Activated CD8-positive, alpha-beta memory T cell treated with anti-CD3 and anti-CD28 coated beads for 36 hours (primary cell): ENCODE results near the gene DLL1. TPM values are rescaled to one million over a fixed set of nuclear protein-coding genes. Genes with fewer than 3 reads are reported as not detected.

Experiments
- CTCF ChIA-PET: fragments of 350-600 bp; sonication (Branson Sonifier 250); formaldehyde crosslinking; loops from one replicate; lab custom pipeline; 2021; ENCODE audit warnings: antibody characterized with exemption; lab: Charles Lee
- POLR2A ChIA-PET: fragments of 350-600 bp; sonication (Branson Sonifier 250); formaldehyde crosslinking; loops from one replicate; lab custom pipeline; 2021; ENCODE audit warnings: antibody characterized with exemption; lab: Charles Lee
- total RNA-seq, 2 experiments: library from RNA; stranded (reverse); gene quantifications; one replicate each; pipeline ENCODE4 v1.2.3, GENCODE V29; 2021

DLL1 gene
- total RNA-seq, 2 experiments from 2014 or later: 0.25 to 0.36 TPM

DNA sequence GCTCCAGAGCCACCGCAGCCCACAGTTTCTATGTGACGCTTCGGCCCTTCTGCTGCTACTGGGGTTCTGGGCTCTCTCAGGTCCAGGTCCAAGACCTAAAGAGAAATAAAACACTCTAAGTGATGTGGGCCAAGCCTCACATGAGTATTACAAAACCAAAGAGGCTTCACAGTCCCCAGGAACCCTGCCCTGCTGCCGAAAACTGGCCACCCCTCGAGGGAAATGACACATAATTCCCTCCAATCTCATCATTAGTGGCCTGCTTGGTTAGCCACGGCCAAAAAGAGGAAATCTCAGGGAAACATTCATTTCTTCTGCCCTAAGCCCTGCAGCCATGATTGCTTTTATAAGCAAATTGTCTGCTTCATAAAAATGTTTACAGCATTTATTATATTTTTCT, 32.5 kb downstream of the DLL1 start:
- ChIA-PET POLR2A (no interaction called here), CTCF (no interaction called here)

DNA sequence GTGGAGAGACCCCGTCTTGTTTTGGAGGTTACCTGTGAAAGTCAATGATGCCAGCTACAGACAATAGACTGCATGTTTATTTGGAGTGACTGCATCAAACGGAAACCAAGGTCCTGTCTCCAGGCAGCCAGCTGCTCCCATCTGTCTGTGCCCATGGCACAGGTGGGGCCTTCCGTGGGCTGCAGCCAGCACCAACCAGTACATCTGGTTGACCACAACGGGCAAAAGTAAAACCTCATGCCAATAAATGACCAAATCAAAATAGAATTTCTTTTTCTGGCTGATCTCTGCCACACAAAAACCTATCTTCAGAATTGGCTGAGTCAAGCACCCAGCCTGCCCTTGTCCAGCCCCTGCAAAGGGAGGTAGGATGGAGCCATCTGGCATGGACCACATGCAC, 33.5 kb downstream of the DLL1 start:
- CTCF ChIA-PET: no interaction called here
- POLR2A ChIA-PET: no interaction called here

DNA sequence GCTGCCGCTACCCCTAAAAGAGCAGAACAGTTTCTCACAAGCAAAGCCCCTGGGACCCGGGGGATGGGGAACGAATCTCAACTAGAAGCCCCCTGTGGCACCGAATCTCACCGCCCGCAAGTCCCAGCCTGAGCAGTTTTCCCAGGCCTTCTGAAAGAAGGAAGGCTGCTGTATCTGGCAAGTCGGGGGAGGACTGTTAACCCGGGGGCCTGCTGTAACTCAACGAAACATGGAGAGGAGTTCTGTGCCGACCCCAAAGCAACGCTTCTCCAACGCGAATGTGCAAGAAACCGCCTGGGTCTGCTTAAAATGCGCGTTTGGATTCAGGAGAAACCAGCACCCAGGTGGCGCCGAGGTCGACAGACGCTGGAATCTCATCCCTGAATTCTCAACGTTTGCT, 34.2 kb downstream of the DLL1 start:
- ChIA-PET POLR2A (no interaction called here), CTCF (no interaction called here)

DNA sequence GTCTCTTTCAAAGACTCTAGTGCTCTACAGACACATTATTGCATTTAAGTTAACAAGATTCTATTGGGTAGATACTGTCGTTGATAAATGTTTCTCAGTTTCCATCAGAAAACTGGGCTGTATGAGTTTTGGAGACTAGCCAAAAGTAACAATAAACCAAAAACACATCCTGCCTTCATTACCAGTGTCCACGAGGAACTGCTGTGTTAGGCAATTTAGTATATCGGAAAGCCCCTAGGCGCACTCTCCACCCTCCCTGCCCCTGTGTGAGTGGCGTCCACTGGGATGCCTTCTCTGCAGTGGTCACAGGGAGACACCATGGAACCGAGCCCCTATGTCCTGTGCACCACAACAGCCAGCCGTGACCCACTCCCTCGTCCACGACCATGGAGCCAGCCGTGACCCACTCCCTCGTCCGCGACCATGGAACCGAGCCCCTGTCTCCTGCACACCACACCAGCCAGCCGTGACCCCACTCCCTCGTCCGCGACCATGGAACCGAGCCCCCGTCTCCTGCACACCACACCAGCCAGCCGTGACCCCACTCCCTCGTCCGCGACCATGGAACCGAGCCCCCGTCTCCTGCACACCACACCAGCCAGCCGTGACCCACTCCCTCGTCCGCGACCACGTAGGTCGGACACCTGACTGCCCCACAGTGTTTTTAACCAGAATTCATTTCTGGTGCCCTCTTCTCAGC, 35.3 kb downstream of the DLL1 start:
- ChIA-PET CTCF (no interaction called here), POLR2A (no interaction called here)

DNA sequence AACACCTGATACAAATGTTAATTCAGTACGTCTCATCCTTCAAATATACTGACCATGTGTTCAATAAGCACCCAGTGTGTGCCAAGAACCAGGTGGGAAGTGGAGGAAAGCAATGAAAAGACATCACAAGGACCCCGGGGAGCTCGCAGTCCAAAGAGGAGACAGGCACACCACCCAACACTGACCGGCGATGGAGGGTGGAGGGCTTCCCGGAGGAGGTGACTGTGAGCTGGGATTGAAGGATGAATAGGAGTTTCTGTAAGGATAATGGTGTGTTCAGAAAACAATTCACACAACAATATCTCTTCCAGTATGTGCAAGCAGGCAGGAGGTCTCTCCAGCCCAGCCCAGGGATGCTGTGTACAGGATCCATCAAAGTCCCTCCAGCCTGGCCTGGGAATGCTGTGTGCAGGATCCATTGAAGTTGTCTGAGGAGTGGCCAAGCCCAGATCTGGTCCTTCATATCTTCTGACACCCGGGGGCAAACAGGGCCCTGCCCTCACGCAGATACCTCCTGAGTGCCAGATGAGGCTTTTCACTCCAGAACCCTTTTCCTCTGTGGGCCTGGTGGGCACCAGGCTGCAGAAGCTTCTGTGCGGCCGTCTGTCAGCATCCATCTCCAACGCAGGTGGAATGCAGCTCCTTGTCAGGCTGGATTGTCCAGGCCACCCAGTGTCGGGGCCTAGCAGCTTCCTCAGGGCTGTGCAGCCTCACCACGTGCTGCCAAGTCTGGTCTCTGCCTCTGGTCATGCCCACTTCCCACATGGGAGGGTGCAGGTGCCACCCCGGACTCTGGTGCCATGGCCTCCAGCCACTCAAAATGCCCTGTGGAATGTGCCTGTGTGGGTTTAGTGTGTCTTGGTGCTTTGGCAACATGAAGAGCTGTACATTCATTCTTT, 36.3 kb downstream of the DLL1 start:
- CTCF ChIA-PET: no interaction called here
- POLR2A ChIA-PET: no interaction called here

DNA sequence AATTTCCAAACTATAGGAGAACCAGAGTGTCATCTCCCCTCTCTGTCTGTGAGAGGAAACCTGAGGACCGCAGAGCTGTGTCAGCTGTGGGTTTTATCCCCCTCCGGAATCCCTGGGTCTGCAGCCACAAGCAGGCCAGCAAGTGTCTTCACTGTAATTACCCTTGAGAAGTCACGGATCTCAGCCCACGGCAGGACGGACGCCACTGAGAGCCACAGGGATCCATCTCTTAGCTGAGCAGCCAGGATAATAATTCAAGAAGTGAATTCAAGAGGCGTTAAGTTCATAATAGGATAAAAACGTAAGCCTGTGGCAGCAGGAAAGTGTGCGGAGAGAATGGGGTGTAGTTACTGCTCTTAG, 37.0 kb downstream of the DLL1 start:
- POLR2A ChIA-PET: no interaction called here
- CTCF ChIA-PET: no interaction called here

DNA sequence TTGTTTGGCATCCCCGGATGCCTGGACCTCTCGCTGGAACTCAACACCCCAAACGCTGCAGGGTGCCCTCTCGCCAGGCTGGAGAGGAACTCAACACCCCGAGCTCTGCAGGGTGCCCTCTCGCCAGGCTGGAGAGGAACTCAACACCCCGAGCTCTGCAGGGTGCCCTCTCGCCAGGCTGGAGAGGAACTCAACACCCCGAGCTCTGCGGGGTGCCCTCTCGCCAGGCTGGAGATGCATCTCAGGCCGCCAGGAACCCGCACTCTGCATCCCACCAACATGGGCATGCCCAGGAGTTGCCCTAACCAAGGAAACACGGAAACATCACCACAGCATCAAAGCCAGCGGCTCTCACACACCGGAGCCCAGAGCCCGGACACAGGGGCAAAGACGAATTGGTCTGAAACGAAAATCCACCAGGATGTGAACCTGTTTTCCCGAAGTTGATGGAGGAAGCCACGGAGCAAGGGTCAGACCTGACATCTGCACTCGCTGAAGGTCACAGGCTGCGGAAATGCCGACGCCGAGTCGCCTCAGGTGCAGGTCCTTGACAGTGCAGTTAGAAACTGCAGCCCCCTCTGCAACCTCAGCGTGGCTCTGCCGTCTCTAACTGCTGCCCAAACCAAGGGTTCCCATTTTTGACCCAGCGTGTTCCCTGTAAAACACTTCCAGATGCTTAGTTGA, 37.5 kb downstream of the DLL1 start:
- POLR2A ChIA-PET: no interaction called here
- CTCF ChIA-PET: no interaction called here

DNA sequence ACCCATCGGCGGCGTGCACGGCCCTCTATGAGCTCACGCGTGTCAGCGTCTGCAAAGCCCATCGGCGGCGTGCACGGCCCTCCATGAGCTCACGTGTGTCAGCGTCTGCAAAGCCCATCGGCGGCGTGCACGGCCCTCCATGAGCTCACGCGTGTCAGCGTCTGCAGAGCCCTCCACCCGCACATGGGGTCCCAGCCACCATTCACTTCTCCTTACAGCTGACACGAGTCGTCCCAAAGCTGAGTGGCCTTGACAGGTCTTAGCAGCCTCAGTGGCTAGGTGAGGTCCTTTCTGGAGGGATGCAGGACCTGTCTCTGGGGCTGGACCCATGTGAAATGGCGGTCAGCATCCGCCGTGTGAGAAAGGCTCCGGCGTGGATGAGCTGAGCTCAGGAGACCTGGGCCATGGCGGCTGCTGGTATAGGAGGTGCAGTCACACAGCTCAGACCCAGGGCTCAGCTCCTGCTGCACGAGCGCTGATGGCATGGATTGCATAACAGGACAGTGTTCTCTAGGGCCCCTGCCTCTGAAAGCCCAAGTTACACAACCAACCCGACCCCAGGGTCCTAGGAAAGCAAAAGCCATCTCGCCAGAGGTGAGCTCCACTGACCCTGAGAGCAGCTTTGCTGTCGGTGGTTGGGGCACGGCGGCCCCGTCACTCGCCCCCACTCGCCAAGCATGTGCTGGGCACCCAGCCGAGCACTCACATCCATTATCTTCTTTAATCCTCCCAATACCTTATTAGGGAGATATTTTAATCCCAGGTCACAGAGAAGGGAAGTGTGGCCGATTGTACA, 38.9 kb downstream of the DLL1 start:
- ChIA-PET CTCF (interaction anchor here (0.7 to 1.3 kb wide), 2 partner anchors 11 to 19 kb away, joined by 3 read pairs; no protein-coding TSS in a partner anchor), POLR2A (no interaction called here)

DNA sequence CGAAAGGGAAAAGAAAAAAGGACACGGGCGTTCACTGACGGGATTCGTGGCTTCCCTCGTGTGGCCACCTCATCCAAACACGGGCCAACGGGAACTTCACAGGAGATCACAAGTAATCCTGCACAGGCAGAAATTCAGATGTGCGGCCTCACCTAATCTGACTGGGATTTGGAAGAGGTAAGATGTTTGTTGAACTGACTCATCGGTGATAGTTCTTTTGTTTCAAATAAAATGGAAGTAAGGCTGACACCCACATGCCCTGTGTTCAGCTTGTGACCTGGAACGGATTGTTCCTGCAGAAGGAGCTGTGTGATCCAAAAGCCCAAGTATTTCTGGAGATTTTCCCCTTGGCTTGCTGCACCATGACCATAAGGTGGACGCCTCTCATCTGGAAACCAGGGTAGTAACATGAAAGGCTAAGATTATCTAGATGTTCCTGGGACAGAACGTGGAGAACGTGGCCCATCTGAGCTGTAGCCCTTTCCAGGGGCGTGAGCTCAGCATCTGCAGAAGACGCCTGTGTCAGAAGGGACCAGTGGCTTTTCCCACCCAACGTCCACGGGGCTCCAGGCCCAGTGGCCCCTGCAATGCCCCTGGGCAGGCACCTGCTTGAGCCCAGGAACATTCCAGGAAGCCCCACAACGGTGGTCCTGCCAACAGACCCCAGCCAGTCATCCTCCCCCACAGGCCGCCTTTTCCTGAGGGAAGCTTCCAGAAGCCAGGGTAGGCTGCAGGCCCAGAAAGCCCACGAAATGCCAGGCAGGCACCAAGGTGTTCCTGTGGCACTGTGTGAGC, 39.7 kb downstream of the DLL1 start:
- POLR2A ChIA-PET: no interaction called here
- CTCF ChIA-PET: interaction anchor here (0.7 to 1.3 kb wide), 3 partner anchors 8 to 20 kb away, joined by 3 read pairs; no protein-coding TSS in a partner anchor

DNA sequence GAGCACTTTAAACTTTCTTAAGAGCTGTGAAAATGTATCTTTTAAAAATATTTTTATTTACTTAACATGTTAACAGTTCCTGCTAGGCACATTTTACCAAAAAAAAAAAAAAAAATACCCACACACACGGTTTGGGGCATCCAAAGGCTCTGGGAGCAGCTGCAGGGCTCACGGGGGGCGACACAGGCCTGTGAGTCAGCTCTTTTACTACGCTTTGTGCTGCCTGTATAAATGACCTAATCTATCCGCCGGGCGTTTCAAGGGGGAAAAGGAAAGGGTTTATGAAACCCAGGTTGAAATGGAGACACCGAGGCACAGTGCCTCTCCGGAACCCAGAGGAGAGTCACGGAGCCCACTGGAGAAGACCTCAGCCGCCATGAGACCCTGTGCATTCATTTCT, 40.4 kb downstream of the DLL1 start:
- CTCF ChIA-PET: interaction anchor here (0.7 to 1.3 kb wide), 2 partner anchors 9 to 21 kb away, joined by 3 read pairs; no protein-coding TSS in a partner anchor
- POLR2A ChIA-PET: no interaction called here

DNA sequence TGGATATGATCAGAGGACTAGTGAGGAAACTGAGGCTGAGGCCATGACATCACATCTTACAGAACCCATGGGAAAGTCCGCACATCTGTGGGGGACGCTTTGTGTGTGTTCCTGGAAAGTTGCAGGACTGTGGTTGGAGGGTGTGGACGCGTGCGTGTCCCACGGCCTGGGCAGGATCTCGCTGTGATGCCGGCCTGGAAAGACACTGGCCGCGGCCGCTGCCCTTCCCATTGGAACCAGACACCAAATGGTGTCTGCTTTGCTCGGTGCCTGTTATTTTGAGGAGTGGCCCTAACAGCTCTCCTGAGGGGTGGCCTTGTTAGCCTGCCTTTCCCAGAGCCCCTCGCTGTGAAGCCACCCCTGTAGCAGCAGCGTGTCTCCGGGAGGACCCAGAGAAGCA, 41.1 kb downstream of the DLL1 start:
- CTCF ChIA-PET: no interaction called here
- POLR2A ChIA-PET: no interaction called here

DNA sequence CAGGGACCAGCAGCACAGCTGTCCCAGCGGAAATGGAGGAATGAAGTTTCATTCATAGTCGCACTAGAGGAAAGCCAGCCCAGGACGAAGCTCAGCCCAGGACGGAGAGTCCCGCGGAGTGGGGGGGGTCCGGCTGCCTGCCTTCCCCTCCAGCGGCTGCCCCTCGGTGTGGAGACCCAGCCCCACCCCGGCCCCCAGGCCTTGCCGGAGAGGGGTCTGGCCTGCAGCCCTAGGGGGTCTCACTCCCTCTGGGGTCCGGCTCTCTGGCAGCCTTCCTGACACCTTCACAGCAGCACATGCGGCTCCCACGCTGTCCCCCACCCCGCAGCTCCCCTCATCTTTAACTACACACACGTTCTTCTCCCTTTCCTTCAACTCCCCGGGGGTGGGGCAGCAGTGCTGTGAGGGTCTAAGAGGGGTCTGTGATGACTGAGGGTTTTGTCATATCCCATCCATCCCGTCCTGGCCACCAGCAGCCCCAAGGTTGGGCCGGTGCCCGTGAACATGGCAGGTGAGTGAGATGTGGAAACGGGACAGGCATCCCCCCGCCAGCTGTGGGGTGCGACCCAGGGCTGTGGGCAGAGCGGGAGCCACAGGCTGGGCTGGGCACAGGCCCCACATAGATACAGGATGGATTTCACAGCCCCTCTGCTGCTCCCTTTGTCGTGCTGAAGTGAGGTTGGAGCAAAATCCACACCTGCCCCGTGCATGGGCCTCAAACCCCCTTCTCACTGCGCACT, 41.8 kb downstream of the DLL1 start:
- POLR2A ChIA-PET: no interaction called here
- CTCF ChIA-PET: no interaction called here

DNA sequence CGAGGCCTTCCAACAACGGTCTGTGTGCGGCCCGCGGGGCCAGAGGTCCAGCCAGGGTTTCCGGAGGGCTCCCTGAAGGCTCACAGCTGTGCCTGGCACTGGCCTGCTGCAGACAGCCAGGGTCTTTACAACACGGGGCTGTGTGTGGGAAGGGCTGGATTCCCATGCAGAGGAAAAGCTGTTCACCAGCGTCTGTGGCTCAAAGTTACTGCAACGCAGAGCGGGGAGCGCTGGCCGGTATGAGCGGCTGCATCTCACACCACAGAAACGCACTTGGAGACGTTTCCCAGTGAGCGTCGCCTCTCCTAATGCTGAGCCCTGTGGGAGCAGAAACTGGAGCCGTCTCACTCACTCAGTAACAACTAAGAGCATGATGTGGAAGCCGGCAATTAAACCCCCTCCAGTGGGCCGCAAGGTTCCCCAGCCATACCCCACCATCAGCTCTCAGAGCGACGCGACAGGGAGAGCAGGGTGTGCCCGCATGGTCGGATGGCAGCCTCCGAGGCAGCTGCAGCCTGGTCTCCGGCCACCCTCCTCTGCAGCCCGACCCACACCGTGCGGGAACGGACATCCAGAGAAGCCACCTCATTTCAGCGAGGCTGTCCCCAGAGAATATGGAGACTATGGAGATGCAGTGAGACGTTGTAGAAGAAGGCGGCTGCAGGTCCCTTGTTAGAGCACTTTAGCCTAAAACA, 42.6 kb downstream of the DLL1 start:
- POLR2A ChIA-PET: no interaction called here
- CTCF ChIA-PET: no interaction called here

DNA sequence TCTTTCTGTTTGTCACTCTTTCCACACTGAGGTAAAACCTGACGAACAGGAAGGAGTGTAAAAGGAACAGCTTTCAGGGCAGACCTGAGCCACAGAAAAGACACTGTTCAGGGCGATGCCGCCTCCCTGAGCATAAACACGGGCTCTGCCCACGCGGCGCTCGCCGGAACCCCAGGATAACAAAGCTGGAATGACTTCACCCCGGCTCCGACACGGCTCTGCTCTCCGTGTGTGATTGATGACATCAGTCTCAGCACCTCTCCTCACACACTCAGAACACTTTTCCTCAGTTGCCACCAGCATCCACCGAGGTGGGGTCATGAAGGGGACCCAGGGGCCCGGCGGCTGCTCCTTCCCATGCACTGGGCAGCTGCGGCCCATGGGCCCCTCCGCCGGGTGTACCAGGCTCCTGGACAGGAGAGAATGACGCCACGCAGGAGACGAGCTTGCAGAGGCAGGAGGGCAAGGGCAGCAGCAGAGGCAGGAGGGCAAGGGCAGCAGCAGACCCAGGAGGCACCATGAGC, 43.6 kb downstream of the DLL1 start:
- POLR2A ChIA-PET: no interaction called here
- CTCF ChIA-PET: no interaction called here

DNA sequence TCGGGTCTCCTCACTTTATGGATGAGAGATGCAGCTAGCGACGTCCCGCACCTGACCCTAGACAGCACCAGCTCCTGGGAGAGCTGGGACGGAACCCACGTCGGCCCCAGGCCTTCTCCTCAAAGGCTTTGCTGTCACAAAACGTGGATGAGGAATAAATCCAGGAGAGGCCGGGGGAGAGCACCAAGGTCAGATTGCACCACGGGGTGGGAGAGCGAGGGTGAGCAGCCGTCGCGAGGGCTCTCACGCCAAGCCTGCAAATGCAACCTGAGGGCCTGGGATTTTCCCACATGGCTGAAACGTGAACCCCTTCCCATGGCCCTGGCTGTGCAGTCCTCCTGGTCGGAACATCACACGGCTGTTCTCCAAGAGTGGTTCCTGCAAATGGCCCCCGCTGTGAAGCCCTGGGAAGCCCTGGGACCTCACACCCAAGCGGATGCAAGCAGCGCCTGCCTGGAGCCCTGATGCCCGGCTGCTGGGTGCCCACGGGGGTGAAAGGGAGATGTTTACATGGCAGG, 45.3 kb downstream of the DLL1 start:
- POLR2A ChIA-PET: no interaction called here
- CTCF ChIA-PET: no interaction called here

DNA sequence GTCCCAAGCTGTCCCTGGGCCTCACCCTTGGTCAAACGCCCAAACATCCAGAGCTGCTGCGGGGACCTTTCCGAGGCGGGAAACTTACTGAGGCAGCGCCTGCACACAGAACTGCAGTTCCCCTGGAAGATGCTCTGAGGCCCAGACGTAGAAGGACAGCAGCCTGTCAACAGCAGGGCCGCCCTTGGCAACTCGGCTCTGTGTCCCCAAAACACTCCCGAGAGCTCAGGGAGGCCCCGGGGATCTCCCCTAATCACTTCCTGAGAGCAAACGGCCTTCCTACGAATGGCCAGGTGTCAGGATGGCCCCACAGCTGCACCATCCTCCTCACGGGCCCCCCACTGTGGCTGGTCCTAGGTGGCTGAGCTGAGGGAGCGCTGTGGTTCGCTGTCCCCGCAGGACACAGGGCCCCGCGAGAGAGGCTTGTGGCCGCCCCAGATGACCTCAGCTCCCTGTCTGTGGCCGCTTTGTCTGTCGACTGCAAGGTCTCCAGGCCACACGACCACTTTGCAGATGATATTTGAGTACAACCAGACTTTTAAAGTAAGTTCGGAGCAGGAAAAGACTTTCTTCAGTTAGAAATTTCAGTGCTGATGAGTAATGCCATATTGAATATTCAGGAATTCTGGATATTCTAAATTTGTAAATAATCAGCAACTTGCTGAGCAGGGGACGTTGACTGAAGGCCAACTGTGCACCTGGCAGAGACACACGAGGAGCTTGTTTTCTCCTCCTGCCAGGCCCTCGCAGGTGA, 46.0 kb downstream of the DLL1 start:
- CTCF ChIA-PET: no interaction called here
- POLR2A ChIA-PET: no interaction called here
